IPS DF 4.7 (cell line): Measurements from ENCODE around the gene CCL26.
"Not testable (repeated sequence)": the region's sequence is repeated elsewhere in the genome, so short reads cannot be mapped to it uniquely, and the experiment has no call there.

Experiments
- DNase-seq: peaks from one replicate; pipeline ENCODE4 v3.0.0-alpha.2; 2013; ENCODE audit warnings: low spot score; ENCODE audit errors: extremely low read depth

CCL26 gene

GRCh38 chr7:75792567-75792966, 20.6 kb upstream of the CCL26 start:
- DNase-seq, result not testable (repeated sequence)

- no peak for DNase-seq
Observed at GRCh38 chr7:75789361-75789924, 17.4 kb upstream of the CCL26 start.

- DNase-seq, result not testable (repeated sequence)
Observed at GRCh38 chr7:75788154-75788847, 16.3 kb upstream of the CCL26 start.

GRCh38 chr7:75783058-75783457, 11.0 kb upstream of the CCL26 start:
- not testable (repeated sequence) for DNase-seq

- not testable (repeated sequence) for DNase-seq
Observed at GRCh38 chr7:75780647-75781273, 8.7 kb upstream of the CCL26 start.

GRCh38 chr7:75779516-75779915, 7.5 kb upstream of the CCL26 start:
- not testable (repeated sequence) for DNase-seq

GRCh38 chr7:75779035-75779434, 7.0 kb upstream of the CCL26 start:
- DNase-seq, result not testable (repeated sequence)

GRCh38 chr7:75776295-75776971, 4.4 kb upstream of the CCL26 start:
- no peak for DNase-seq

- DNase-seq, result not testable (repeated sequence)
Observed at GRCh38 chr7:75773958-75774357, 1.9 kb upstream of the CCL26 start.

DNA sequence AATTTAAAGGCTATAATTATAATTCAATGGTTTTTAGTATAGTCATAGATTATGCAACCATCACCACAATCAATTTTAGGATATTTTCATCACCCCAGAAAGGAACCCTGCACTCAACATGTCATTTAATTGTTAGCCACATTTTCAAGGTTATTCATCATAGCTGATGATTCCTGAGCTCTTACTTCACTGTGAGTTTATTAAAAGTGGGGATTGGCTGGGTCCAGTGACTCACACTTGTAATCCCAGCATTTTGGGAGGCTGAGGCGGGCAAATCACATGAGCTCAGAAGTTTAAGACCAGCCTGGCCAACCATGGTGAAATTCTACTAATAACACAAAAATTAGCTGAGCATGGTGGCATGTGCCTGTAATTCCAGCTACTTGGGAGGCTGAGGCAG, 787 bp downstream of the CCL26 start:
- no peak for DNase-seq

GRCh38 chr7:75762350-75762917, 9.6 kb downstream of the CCL26 start:
- DNase-seq, result no peak

- DNase-seq, result not testable (repeated sequence)
Observed at GRCh38 chr7:75761801-75762200, 10.2 kb downstream of the CCL26 start.

- DNase-seq, result no peak
Observed at GRCh38 chr7:75758491-75758890, 13.5 kb downstream of the CCL26 start.

- no peak for DNase-seq
Observed at GRCh38 chr7:75757860-75758259, 14.2 kb downstream of the CCL26 start.

DNA sequence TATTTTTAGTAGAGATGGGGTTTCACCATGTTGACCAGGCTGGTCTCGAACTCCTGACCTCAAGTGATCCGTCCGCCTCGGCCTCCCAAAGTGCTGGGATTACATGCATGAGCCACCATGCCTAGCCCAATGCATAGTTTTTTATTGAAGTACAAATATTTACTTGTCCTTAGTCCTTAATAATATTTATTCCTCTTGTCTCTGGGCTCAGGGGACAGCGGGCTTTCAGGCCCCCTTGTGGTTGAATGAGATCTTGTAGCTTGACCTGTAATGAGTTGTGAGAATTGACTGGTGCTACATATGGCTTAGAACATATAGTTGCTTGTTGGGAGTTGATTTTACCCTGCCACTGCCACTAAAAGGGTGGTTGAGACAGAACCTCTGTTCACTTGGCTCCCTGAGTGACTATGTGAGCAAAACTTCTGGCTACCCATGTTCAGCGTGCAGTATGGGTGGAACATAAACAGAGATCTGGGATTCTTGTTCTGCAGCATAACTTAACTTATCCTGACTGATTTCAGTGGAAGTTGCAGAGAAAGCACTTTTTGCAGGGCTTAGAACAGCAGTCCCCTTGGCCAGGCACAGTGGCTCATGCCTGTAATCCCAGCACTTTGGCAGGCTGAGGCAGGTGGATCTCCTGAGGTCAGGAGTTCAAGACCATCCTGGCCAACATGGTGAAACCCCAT, 14.9 kb downstream of the CCL26 start:
- no peak for DNase-seq

DNA sequence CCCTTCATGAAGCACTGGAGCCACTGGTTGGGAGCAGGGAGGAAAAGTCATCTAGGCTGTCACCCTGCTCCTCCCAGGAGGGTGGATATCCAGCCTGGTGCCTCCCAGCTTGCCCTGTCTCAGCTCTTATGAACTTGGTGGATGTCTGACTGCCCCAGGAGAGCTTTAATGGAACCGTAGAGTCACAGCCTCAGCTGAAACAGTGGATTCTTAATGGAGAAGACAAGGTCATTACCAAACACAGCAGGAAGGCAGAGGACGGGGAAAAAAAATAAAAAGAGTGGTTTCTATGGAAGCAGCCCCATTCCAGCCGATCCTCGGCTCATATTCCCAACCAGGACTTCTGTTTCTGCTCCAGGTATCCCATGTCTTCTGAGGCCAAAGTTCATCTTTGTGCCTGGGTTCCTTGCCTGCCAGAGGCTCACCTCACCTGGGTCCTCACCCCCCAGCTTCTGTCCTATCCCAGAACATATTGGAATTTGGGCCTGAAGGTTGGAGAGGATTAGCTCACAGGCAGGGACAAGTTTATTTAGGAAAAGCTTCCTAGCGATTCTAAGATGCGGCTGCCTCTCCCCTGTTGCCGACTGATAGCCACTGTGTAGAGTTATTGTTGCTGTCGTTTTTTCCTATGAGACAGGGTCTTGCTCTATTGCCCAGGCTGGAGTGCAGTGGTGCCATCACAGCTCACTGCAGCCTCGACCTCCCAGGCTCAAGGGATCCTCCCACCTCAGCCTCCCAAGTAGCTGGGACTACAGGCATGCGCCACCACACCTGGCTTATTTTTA, 15.6 kb downstream of the CCL26 start:
- no peak for DNase-seq

DNA sequence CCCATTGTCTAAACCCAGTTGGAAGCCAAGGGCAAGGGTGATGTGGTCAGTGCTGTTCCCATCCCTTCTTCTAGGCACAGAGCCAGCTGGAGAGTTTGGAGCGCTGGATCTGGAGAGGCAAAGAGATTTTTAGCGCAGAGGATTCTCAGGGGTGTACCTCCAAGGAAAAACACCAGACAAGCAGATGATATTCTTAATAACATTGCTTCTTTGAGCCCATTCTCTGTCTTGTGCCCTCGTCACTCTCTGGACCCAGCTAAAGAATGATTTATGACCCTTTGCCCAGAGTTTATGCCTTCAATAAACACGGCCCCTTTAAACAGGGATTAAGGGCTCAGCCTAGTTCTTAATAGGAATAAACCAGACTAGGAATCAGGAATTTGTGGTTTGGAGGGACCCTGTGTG, 28.6 kb downstream of the CCL26 start:
- no peak for DNase-seq

- DNase-seq, result no peak
Observed at GRCh38 chr7:75740846-75741497, 31.0 kb downstream of the CCL26 start.

- no peak for DNase-seq
Observed at GRCh38 chr7:75739796-75740672, 32.0 kb downstream of the CCL26 start.
